PC-3 (cell line): ENCODE results near the gene ABAT. TPM values are rescaled to one million over a fixed set of nuclear protein-coding genes. Genes with fewer than 3 reads are reported as not detected.

Source experiments
- ATAC-seq: fragments of 200-7000 bp; cut with Tn5 transposase; 2 replicates; pipeline ENCODE4 v1.9.1; 2020; ENCODE audit warnings: mild to moderate bottlenecking, moderate library complexity
- BruUV-seq: library from RNA; stranded (reverse); fragments of 400-500 nt; replicated peaks from 2 replicates; lab custom pipeline; 2021; lab: Mats Ljungman, UMichigan
- CTCF ChIA-PET: fragments of 300-600 bp; sonication (Branson Sonifier 250); formaldehyde crosslinking; loops from one replicate; lab custom pipeline; 2022; ENCODE audit warnings: antibody characterized with exemption; lab: Charles Lee
- POLR2A ChIA-PET: fragments of 300-600 bp; sonication (Branson Sonifier 250); formaldehyde crosslinking; loops from one replicate; lab custom pipeline; 2022; ENCODE audit warnings: antibody characterized with exemption; ENCODE audit not compliant: unreplicated experiment; lab: Charles Lee
- DNase-seq: peaks from one replicate; pipeline ENCODE4 v3.0.0-alpha.2; 2015
- H2AFZ ChIP-seq: fragments of 300-600 bp; sonication (generic); 2 replicates; pipeline ENCODE4 v1.6.0; 2016; ENCODE audit warnings: antibody characterized with exemption, low read length
- H3F3A ChIP-seq: fragments of 300-600 bp; sonication (generic); one replicate; pipeline ENCODE4 v1.6.0; 2017; ENCODE audit warnings: antibody characterized with exemption, low read length, control low read depth, mild to moderate bottlenecking; ENCODE audit not compliant: unreplicated experiment
- H3K27ac ChIP-seq: fragments of 300-600 bp; sonication (generic); 2 replicates; pipeline ENCODE4 v1.5.1; 2016; ENCODE audit warnings: mild to moderate bottlenecking, low read length
- H3K27me3 ChIP-seq: fragments of 300-600 bp; sonication (generic); 2 replicates; pipeline ENCODE4 v1.6.1; 2016; ENCODE audit warnings: low read length, mixed read lengths
- H3K36me3 ChIP-seq: fragments of 300-600 bp; sonication (generic); 2 replicates; pipeline ENCODE4 v1.6.1; 2016; ENCODE audit warnings: low read depth, mixed run types, low read length, mixed read lengths
- H3K4me1 ChIP-seq: fragments of 300-600 bp; sonication (generic); 2 replicates; pipeline ENCODE4 v1.5.1; 2016; ENCODE audit warnings: low read length; ENCODE audit not compliant: insufficient read depth
- H3K4me2 ChIP-seq: fragments of 300-600 bp; sonication (generic); 2 replicates; pipeline ENCODE4 v1.6.0; 2016; ENCODE audit warnings: low read length
- H3K4me3 ChIP-seq: fragments of 300-600 bp; sonication (generic); 2 replicates; pipeline ENCODE4 v1.5.1; 2016; ENCODE audit warnings: mild to moderate bottlenecking, low read length, mixed read lengths
- H3K79me2 ChIP-seq: fragments of 300-600 bp; sonication (generic); 2 replicates; pipeline ENCODE4 v1.6.1; 2017; ENCODE audit warnings: low read length, mixed read lengths
- H3K9ac ChIP-seq: fragments of 300-600 bp; sonication (generic); 2 replicates; pipeline ENCODE4 v1.6.0; 2016; ENCODE audit warnings: mild to moderate bottlenecking, low read length
- H3K9me2 ChIP-seq: fragments of 300-600 bp; sonication (generic); replicated peaks from 2 replicates; pipeline ENCODE4 v1.6.1; 2016; ENCODE audit warnings: mixed run types, low read length, mixed read lengths
- H3K9me3 ChIP-seq: fragments of 300-600 bp; sonication (generic); 2 replicates; pipeline ENCODE4 v1.6.1; 2016; ENCODE audit warnings: low read length, mixed read lengths
- H4K20me1 ChIP-seq: fragments of 300-600 bp; sonication (generic); 2 replicates; pipeline ENCODE4 v1.6.1; 2016; ENCODE audit warnings: low read length, mixed read lengths
- CTCF ChIP-seq: fragments of 300-600 bp; sonication (generic); conservative IDR thresholded peaks from 2 replicates; pipeline ENCODE4 v1.5.1; 2017; ENCODE audit warnings: antibody characterized with exemption, low read depth, mild to moderate bottlenecking, low read length
- EZH2 ChIP-seq: fragments of 300-600 bp; sonication (generic); IDR thresholded peaks from one replicate; pipeline ENCODE4 v1.6.1; 2017; ENCODE audit warnings: antibody characterized with exemption, mild to moderate bottlenecking, low read length; ENCODE audit not compliant: unreplicated experiment
- EZH2phosphoT487 ChIP-seq: fragments of 300-600 bp; sonication (generic); IDR thresholded peaks from 2 replicates; pipeline ENCODE4 v1.6.1; 2018; ENCODE audit warnings: mild to moderate bottlenecking, antibody characterized with exemption, low read length, borderline replicate concordance
- intact Hi-C: fragments of 100-400 bp; cut with micrococcal nuclease; formaldehyde crosslinking; loops from 2 replicates; pipeline ENCODE4 v1.9.0; 2023
- total RNA-seq: library from RNA; depleted of rRNA; stranded (reverse); fragments of >200 nt; gene quantifications from 2 replicates; pipeline ENCODE4 v1.2.3, GENCODE V29; 2014

ABAT gene
- total RNA-seq, 1 experiment from 2014 or later, result 0.95 TPM

- no peak overlapping the region for H2AFZ ChIP-seq
- POLR2A ChIA-PET, result no interaction called here
- no peaks in the 10 kb centered on the region for H3F3A ChIP-seq
- no peaks in the 10 kb centered on the region for H3K9me3 ChIP-seq
- H3K4me1 ChIP-seq, result no peaks in the 10 kb centered on the region
- no peaks in the 10 kb centered on the region for H3K9me2 ChIP-seq
- intact Hi-C loops, result no loop called here
- no peak for TF ChIP-seq CTCF
- TF ChIP-seq EZH2, result no peak
- no peak for TF ChIP-seq EZH2phosphoT487
- ATAC-seq, result no peak
- CTCF ChIA-PET, result no interaction called here
- H3K36me3 ChIP-seq, result peaks cover 7% of the 10 kb centered on the region; the same call in 1 of the 2 replicates
- H3K79me2 ChIP-seq, result no peaks in the 10 kb centered on the region
- H4K20me1 ChIP-seq, result no peaks in the 10 kb centered on the region
- no peak for DNase-seq
- H3K4me2 ChIP-seq, result no peak overlapping the region
- H3K27me3 ChIP-seq, result no peaks in the 10 kb centered on the region
- BruUV-seq, result no TSS peak
- no peak overlapping the region for H3K4me3 ChIP-seq
- no peak overlapping the region for H3K9ac ChIP-seq
- H3K27ac ChIP-seq, result no peak overlapping the region
These were observed 32.7 kb upstream of the ABAT start for GRCh38 chr16:8641671-8642070.

GRCh38 chr16:8642146-8642545 is 32.3 kb upstream of the ABAT start:
- ATAC-seq (no peak), DNase-seq (no peak)
- H3K9ac ChIP-seq, result no peak overlapping the region
- no peak overlapping the region for H3K4me2 ChIP-seq
- intact Hi-C loops, result no loop called here
- no peaks in the 10 kb centered on the region for H4K20me1 ChIP-seq
- no peak overlapping the region for H2AFZ ChIP-seq
- H3K27ac ChIP-seq, result no peak overlapping the region
- POLR2A ChIA-PET, result no interaction called here
- CTCF ChIA-PET, result no interaction called here
- H3K36me3 ChIP-seq, result peaks cover 6% of the 10 kb centered on the region; the same call in 1 of the 2 replicates
- no peak overlapping the region for H3K4me3 ChIP-seq
- no peak for TF ChIP-seq CTCF
- no peak for TF ChIP-seq EZH2
- no peak for TF ChIP-seq EZH2phosphoT487
- H3K27me3 ChIP-seq, result no peaks in the 10 kb centered on the region
- no peaks in the 10 kb centered on the region for H3K9me3 ChIP-seq
- H3K4me1 ChIP-seq, result no peaks in the 10 kb centered on the region
- H3K79me2 ChIP-seq, result no peaks in the 10 kb centered on the region
- no peaks in the 10 kb centered on the region for H3K9me2 ChIP-seq
- BruUV-seq, result no TSS peak
- no peaks in the 10 kb centered on the region for H3F3A ChIP-seq

GRCh38 chr16:8644211-8645140 is 29.9 kb upstream of the ABAT start:
- Histone ChIP-seq H3K9me3 (no peaks in the 10 kb centered on the region), H3K4me1 (no peaks in the 10 kb centered on the region), H3K27me3 (no peaks in the 10 kb centered on the region), H4K20me1 (no peaks in the 10 kb centered on the region), H3K9me2 (no peaks in the 10 kb centered on the region), H3K79me2 (no peaks in the 10 kb centered on the region), H3K36me3 (peaks cover 6% of the 10 kb centered on the region; the same call in 1 of the 2 replicates), H3K9ac (no peak overlapping the region), H3F3A (no peaks in the 10 kb centered on the region), H3K4me3 (no peak overlapping the region), H2AFZ (no peak overlapping the region), H3K27ac (no peak overlapping the region), H3K4me2 (no peak overlapping the region)
- TF ChIP-seq EZH2phosphoT487, result no peak
- intact Hi-C loops, result no loop called here
- ChIA-PET CTCF (no interaction called here), POLR2A (no interaction called here)
- DNase-seq (no peak), ATAC-seq (no peak)
- BruUV-seq, result no TSS peak
